CD14-positive monocyte (primary cell): ENCODE data around the gene IPP. TPM values are rescaled to one million over a fixed set of nuclear protein-coding genes. Genes with fewer than 3 reads are reported as not detected.
"Not testable (repeated sequence)": the region's sequence is repeated elsewhere in the genome, so short reads cannot be mapped to it uniquely, and the experiment has no call there.

Experiments
- DNase-seq, 3 donors: peaks; one replicate each; pipeline ENCODE4 v3.0.0-alpha.2; 2011 to 2022
- H2AFZ ChIP-seq: 2 replicates; pipeline ENCODE4 v1.6.0; 2012; ENCODE audit warnings: mild to moderate bottlenecking, low read depth, low read length, inconsistent platforms; ENCODE audit not compliant: insufficient read depth, poor library complexity, severe bottlenecking
- H3K27ac ChIP-seq, 2 donors: 1 replicate in 1 of 2; 2 replicates in 1 of 2; pipeline ENCODE4 v1.5.1; 2012 to 2013; ENCODE audit warnings: low read length in 2 of 2, control low read depth in 1 of 2, inconsistent platforms in 1 of 2, low read depth in 1 of 2, mild to moderate bottlenecking in 1 of 2
- H3K27me3 ChIP-seq, 2 donors: one replicate each; pipeline versions ENCODE4 v1.6.0 to v1.6.1; 2011 to 2013; ENCODE audit warnings: low read length in 2 of 2; ENCODE audit not compliant: control insufficient read depth in 2 of 2, insufficient read depth in 2 of 2
- H3K36me3 ChIP-seq, 2 donors: replicated peaks in 1 of 2; 1 replicate in 1 of 2; 2 replicates in 1 of 2; pipeline versions ENCODE4 v1.5.1 to v1.6.1; 2012 to 2013; ENCODE audit warnings: low read length in 2 of 2, control low read depth in 1 of 2, inconsistent platforms in 1 of 2, mild to moderate bottlenecking in 1 of 2; ENCODE audit not compliant: insufficient read depth in 2 of 2, control insufficient read depth in 1 of 2
- H3K4me1 ChIP-seq, 2 donors: 1 replicate in 1 of 2; 2 replicates in 1 of 2; pipeline versions ENCODE4 v1.5.1 to v1.6.1; 2012 to 2013; ENCODE audit warnings: low read length in 2 of 2, control low read depth in 1 of 2, inconsistent platforms in 1 of 2, mild to moderate bottlenecking in 1 of 2, moderate library complexity in 1 of 2; ENCODE audit not compliant: insufficient read depth in 2 of 2, control insufficient read depth in 1 of 2
- H3K4me2 ChIP-seq: replicated peaks from 2 replicates; pipeline ENCODE3; 2012; ENCODE audit warnings: low read length, moderate library complexity, mild to moderate bottlenecking; ENCODE audit not compliant: poor library complexity, severe bottlenecking; ENCODE audit errors: extremely low read depth
- H3K4me3 ChIP-seq, 3 experiments: fragments of 200-600 bp in 1 of 3; sonication (generic) in 1 of 3; replicated peaks in 1 of 3; 1 replicate in 2 of 3; 2 replicates in 1 of 3; pipeline ENCODE4 v1.5.1; 2011 to 2013; ENCODE audit warnings: low read length in 3 of 3, mild to moderate bottlenecking in 3 of 3, control low read depth in 2 of 3, low read depth in 2 of 3, inconsistent platforms in 1 of 3, moderate library complexity in 1 of 3
- H3K79me2 ChIP-seq: 2 replicates; pipeline ENCODE4 v1.6.0; 2012; ENCODE audit warnings: mild to moderate bottlenecking, control low read depth, inconsistent platforms, low read length, moderate library complexity; ENCODE audit not compliant: insufficient read depth
- H3K9ac ChIP-seq: 2 replicates; pipeline ENCODE4 v1.6.0; 2017; ENCODE audit warnings: low read length, mild to moderate bottlenecking; ENCODE audit not compliant: insufficient read depth, poor library complexity, severe bottlenecking
- H3K9me3 ChIP-seq, 2 donors: replicated peaks in 1 of 2; 1 replicate in 1 of 2; 2 replicates in 1 of 2; pipeline versions ENCODE4 v1.5.1 to v1.6.1; 2012 to 2013; ENCODE audit warnings: low read length in 2 of 2, control low read depth in 1 of 2; ENCODE audit not compliant: control insufficient read depth in 1 of 2, insufficient read depth in 1 of 2
- H4K20me1 ChIP-seq: 2 replicates; pipeline ENCODE4 v1.6.0; 2012; ENCODE audit warnings: mild to moderate bottlenecking, low read length, control low read depth, moderate library complexity; ENCODE audit not compliant: insufficient read depth
- H3K27ac Mint-ChIP-seq, 7 donors: one replicate each; pipeline ENCODE4 v1.8.0; 2020; ENCODE audit warnings: mild to moderate bottlenecking in 7 of 7, mixed read lengths in 7 of 7, moderate library complexity in 6 of 7, inconsistent platforms in 2 of 7
- H3K27me3 Mint-ChIP-seq, 3 donors: one replicate each; pipeline ENCODE4 v1.8.0; 2021 to 2022; ENCODE audit warnings: low read depth in 3 of 3, mild to moderate bottlenecking in 3 of 3, mixed read lengths in 3 of 3, moderate library complexity in 3 of 3, inconsistent platforms in 1 of 3
- H3K36me3 Mint-ChIP-seq, 2 donors: one replicate each; pipeline ENCODE4 v1.8.0; 2020; ENCODE audit warnings: mixed read lengths in 2 of 2, inconsistent platforms in 1 of 2, mild to moderate bottlenecking in 1 of 2
- H3K4me1 Mint-ChIP-seq: one replicate; pipeline ENCODE4 v1.8.0; 2020; ENCODE audit warnings: mild to moderate bottlenecking, mixed read lengths
- H3K4me3 Mint-ChIP-seq, 2 donors: one replicate each; pipeline ENCODE4 v1.8.0; 2020; ENCODE audit warnings: mild to moderate bottlenecking in 2 of 2, mixed read lengths in 2 of 2, moderate library complexity in 1 of 2
- H3K9me3 Mint-ChIP-seq, 7 donors: one replicate each; pipeline ENCODE4 v1.8.0; 2020 to 2022; ENCODE audit warnings: mixed read lengths in 7 of 7, mild to moderate bottlenecking in 6 of 7, moderate library complexity in 6 of 7, inconsistent platforms in 2 of 7
- WGBS: methylation state at CpG from one replicate; pipeline ENCODE4 v1.1.5; 2013; ENCODE audit warnings: missing lambda C conversion rate; ENCODE audit not compliant: insufficient coverage; 5-methylcytosine and 5-hydroxymethylcytosine counted together
- intact Hi-C, 2 donors: fragments of 100-400 bp; cut with micrococcal nuclease; formaldehyde crosslinking; loops; one replicate each; pipeline versions ENCODE4 v1.15.0 to v1.15.1; 2023
- polyA plus RNA-seq, 3 donors: library from polyadenylated mRNA; depleted of rRNA in 1 of 3; unstranded in 2 of 3; stranded (reverse) in 1 of 3; fragments of 300-500 nt in 2 of 3; fragments of >200 nt in 1 of 3; fragmentation: Illumina TruSeq in 2 of 3; gene quantifications; 1 replicate in 2 of 3; 2 replicates in 1 of 3; pipeline ENCODE4 v1.2.3, GENCODE V29; 2012 to 2021
- TF ChIP-seq, protein P1 (sequence below): fragments of 200-600 bp; IDR thresholded peaks from one replicate; pipeline ENCODE4 v1.8.0; 2022; ENCODE audit warnings: antibody characterized with exemption, mild to moderate bottlenecking

The IPP gene
- polyA plus RNA-seq, 3 donors, result 0.35 to 1.4 (median 1.4) TPM

DNA sequence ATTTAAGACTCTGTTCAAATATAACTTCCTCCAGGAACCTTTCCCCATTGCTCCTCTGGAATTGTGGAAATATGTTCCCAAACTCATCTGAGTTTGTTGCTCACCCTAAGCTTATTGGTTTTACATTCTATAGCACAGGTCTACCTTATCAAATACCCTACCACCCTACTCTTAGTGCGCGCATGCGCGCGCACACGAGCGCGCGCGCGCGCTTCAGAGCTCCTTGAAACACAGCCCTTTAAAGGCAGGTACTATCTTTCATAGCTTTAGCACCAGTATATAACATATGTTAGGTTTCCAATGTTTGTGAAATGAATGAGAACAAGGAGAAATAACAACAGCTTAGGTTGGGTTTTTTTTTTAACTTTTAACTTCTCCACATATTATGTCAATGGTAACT, 3.5 kb downstream of the IPP start:
- Histone ChIP-seq H3K9me3 (no peaks in the 10 kb centered on the region), H3K27ac (no peak overlapping the region), H3K79me2 (no peaks in the 10 kb centered on the region), H3K4me2 (no peak overlapping the region), H3K27me3 (no peaks in the 10 kb centered on the region), H3K4me3 (no peak overlapping the region), H3K4me1 (peaks cover 13 to 20% of the 10 kb centered on the region in 2 donors), H2AFZ (no peak overlapping the region), H4K20me1 (no peaks in the 10 kb centered on the region), H3K36me3 (no peaks in the 10 kb centered on the region), H3K9ac (no peak overlapping the region)
- Mint-ChIP-seq H3K9me3 (no peaks in the 10 kb centered on the region), H3K27ac (no peak overlapping the region), H3K4me3 (no peak overlapping the region), H3K36me3 (peaks cover 3 to 4% of the 10 kb centered on the region in 2 donors), H3K27me3 (no peaks in the 10 kb centered on the region), H3K4me1 (peaks cover 14% of the 10 kb centered on the region)
- DNase-seq, result no peak
- no CpG with 5 or more reads among the region's 12 CpGs for WGBS
- TF ChIP-seq, protein P1, sequence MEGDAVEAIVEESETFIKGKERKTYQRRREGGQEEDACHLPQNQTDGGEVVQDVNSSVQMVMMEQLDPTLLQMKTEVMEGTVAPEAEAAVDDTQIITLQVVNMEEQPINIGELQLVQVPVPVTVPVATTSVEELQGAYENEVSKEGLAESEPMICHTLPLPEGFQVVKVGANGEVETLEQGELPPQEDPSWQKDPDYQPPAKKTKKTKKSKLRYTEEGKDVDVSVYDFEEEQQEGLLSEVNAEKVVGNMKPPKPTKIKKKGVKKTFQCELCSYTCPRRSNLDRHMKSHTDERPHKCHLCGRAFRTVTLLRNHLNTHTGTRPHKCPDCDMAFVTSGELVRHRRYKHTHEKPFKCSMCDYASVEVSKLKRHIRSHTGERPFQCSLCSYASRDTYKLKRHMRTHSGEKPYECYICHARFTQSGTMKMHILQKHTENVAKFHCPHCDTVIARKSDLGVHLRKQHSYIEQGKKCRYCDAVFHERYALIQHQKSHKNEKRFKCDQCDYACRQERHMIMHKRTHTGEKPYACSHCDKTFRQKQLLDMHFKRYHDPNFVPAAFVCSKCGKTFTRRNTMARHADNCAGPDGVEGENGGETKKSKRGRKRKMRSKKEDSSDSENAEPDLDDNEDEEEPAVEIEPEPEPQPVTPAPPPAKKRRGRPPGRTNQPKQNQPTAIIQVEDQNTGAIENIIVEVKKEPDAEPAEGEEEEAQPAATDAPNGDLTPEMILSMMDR, result no peak
- intact Hi-C loops, result no loop called here

DNA sequence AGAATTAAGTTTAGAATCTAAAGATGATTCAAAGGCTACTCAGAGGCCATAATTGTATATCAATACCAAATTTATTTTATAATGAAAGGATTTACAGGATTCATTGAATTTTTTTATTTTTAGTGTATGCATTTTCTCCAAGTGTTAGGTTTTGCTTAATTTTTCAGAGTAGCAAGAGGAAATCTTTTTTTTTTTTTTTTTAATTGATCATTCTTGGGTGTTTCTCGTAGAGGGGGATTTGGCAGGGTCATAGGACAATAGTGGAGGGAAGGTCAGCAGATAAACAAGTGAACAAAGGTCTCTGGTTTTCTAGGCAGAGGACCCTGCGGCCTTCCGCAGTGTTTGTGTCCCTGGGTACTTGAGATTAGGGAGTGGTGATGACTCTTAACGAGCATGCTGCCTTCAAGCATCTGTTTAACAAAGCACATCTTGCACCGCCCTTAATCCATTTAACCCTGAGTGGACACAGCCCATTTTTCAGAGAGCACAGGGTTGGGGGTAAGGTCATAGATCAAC, 10.8 kb downstream of the IPP start:
- intact Hi-C loops, H3K27ac Mint-ChIP-seq, H3K4me3 ChIP-seq, H3K27ac ChIP-seq, H4K20me1 ChIP-seq, H2AFZ ChIP-seq, H3K4me2 ChIP-seq, H3K9ac ChIP-seq, H3K9me3 Mint-ChIP-seq, H3K9me3 ChIP-seq, H3K4me3 Mint-ChIP-seq, H3K36me3 ChIP-seq, H3K4me1 Mint-ChIP-seq, H3K27me3 ChIP-seq, DNase-seq, H3K79me2 ChIP-seq, H3K4me1 ChIP-seq, H3K27me3 Mint-ChIP-seq, H3K36me3 Mint-ChIP-seq: not testable (repeated sequence)
- no CpG with 5 or more reads among the region's 5 CpGs for WGBS
